ENCODE measurements around the gene ZNF784.

- TF ChIP-seq, protein P1, sequence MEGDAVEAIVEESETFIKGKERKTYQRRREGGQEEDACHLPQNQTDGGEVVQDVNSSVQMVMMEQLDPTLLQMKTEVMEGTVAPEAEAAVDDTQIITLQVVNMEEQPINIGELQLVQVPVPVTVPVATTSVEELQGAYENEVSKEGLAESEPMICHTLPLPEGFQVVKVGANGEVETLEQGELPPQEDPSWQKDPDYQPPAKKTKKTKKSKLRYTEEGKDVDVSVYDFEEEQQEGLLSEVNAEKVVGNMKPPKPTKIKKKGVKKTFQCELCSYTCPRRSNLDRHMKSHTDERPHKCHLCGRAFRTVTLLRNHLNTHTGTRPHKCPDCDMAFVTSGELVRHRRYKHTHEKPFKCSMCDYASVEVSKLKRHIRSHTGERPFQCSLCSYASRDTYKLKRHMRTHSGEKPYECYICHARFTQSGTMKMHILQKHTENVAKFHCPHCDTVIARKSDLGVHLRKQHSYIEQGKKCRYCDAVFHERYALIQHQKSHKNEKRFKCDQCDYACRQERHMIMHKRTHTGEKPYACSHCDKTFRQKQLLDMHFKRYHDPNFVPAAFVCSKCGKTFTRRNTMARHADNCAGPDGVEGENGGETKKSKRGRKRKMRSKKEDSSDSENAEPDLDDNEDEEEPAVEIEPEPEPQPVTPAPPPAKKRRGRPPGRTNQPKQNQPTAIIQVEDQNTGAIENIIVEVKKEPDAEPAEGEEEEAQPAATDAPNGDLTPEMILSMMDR (IDR thresholded peaks at IDR 0.05) = no peak
- TF ChIP-seq POLR2A (IDR thresholded peaks at IDR 0.05) = no peak
- no peak for TF ChIP-seq EP300 (IDR thresholded peaks at IDR 0.05)
- TF ChIP-seq POLR2AphosphoS5 (IDR thresholded peaks at IDR 0.05) = no peak
These were observed 46.2 kb downstream of the ZNF784 start for GRCh38 chr19:55578031-55578760.
